Pancreas (tissue), 10 donors: ENCODE results near the gene PITPNM3. TPM values are rescaled to one million over a fixed set of nuclear protein-coding genes. Genes with fewer than 3 reads are reported as not detected.

ENCODE experiments used
- ATAC-seq, 4 donors: fragments of 200-7000 bp; cut with Tn5 transposase; one replicate each; pipeline versions ENCODE4 v1.8.0 to v1.9.1; 2020; ENCODE audit warnings: mild to moderate bottlenecking in 4 of 4, moderate library complexity in 4 of 4
- DNase-seq, 6 donors: peaks; one replicate each; pipeline ENCODE4 v3.0.0-alpha.2; 2020
- FAIRE-seq: peaks from 2 replicates; lab custom pipeline; 2012; peaks lifted over from hg19 to GRCh38; lab: Jason Lieb, UNC
- H3K27ac ChIP-seq, 4 donors: fragments of 200-600 bp; sonication (generic); 1 replicate in 3 of 4; 2 replicates in 1 of 4; pipeline versions ENCODE4 v1.5.0 to v1.8.0; 2020
- H3K27me3 ChIP-seq, 4 donors: fragments of 200-600 bp; one replicate each; pipeline ENCODE4 v1.8.0; 2021
- H3K36me3 ChIP-seq, 3 donors: fragments of 200-600 bp; sonication (generic) in 1 of 3; one replicate each; pipeline versions ENCODE4 v1.5.0 to v1.8.0; 2020 to 2021
- H3K4me1 ChIP-seq, 3 donors: fragments of 200-600 bp; one replicate each; pipeline ENCODE4 v1.8.0; 2021
- H3K4me3 ChIP-seq, 4 donors: fragments of 200-600 bp; sonication (generic) in 2 of 4; one replicate each; pipeline versions ENCODE4 v1.5.0 to v1.8.0; 2020 to 2021
- H3K9me3 ChIP-seq, 4 donors: fragments of 200-600 bp; one replicate each; pipeline ENCODE4 v1.8.0; 2021
- WGBS, 2 donors: extraction: QIAGEN DNeasy Blood & Tissue Kit; methylation state at CpG; one replicate each; pipeline ENCODE4 v1.1.7; 2013; 5-methylcytosine and 5-hydroxymethylcytosine counted together
- intact Hi-C, 3 donors: fragments of 100-400 bp; cut with DNase I; formaldehyde crosslinking; loops; one replicate each; pipeline versions ENCODE4 v1.11.1 to v1.14.2; 2022
- polyA plus RNA-seq, 2 donors: library from polyadenylated mRNA; stranded (reverse); fragments of 200-250 nt; gene quantifications; one replicate each; pipeline ENCODE4 v1.2.3, GENCODE V29; 2013
- total RNA-seq, 6 donors: library from RNA; stranded (reverse); fragmentation: NEBNext Ultra II Directional in 4 of 6; extraction: Animal tissue kit (Norgen Biotek cat#: 25700) in 4 of 6; gene quantifications; one replicate each; pipeline versions ENCODE4 v1.2.1 to v1.2.4, GENCODE V29; 2021 to 2023
- TF ChIP-seq, protein P1 (sequence below), 4 donors: fragments of 200-600 bp; sonication (generic) in 3 of 4; IDR thresholded peaks; one replicate each; pipeline versions ENCODE4 v1.5.0 to v1.8.0; 2021; ENCODE audit warnings: antibody characterized with exemption in 4 of 4
- donor health status: healthy with polysubstance abuse.
- donor health status: DM: no; HTN: no; CAD: no; lungs with moderate emphysema.
- donor health status: DM: no; HTN: no; CAD: no.
- donor health status: control.
- donor health status: control.
- donor health status: Bipolar disorder and iron deficiency.
- donor health status: DM: yes; HTN: yes; CAD: no.
- donor health status: DM: no; HTN: no; CAD: no.
- donor health status: DM: no; HTN: no; CAD: no.
- donor health status: DM: yes; HTN: yes; CAD: no.

The PITPNM3 gene
- total and polyA plus RNA-seq, 8 donors = 0.67 to 5.1 (median 2.5) TPM

DNA sequence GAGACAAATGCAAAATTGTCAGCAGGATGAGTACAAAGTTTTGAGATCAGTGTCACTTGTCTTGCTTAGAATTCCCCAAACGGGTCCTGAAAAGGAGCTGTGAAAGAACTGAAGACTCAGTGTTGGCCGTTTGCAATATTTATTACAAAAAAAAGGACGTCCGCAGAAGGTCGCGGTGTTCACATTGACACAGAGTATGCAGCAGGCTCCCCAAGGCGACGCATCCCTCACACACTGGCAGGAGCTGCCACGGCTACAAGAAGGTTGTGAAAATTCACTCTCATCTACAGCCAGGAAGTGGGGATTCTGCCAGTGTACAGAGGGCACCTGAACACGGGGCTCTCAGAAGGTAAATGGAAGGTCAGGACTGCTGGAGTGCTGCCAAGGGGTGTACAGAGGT lies 147.6 kb downstream of the PITPNM3 start:
- Histone ChIP-seq H3K27ac (no peak overlapping the region), H3K4me3 (no peak overlapping the region), H3K4me1 (no peaks in the 10 kb centered on the region), H3K27me3 (no peaks in the 10 kb centered on the region), H3K36me3 (no peaks in the 10 kb centered on the region), H3K9me3 (no peaks in the 10 kb centered on the region)
- DNase-seq (peak in 1 of 6 donors; percentile 42), FAIRE-seq (no peak), ATAC-seq (no peak)
- 34 to 39% methylated on average over 10 of the region's 10 CpGs for WGBS, 2 donors
- TF ChIP-seq, protein P1, sequence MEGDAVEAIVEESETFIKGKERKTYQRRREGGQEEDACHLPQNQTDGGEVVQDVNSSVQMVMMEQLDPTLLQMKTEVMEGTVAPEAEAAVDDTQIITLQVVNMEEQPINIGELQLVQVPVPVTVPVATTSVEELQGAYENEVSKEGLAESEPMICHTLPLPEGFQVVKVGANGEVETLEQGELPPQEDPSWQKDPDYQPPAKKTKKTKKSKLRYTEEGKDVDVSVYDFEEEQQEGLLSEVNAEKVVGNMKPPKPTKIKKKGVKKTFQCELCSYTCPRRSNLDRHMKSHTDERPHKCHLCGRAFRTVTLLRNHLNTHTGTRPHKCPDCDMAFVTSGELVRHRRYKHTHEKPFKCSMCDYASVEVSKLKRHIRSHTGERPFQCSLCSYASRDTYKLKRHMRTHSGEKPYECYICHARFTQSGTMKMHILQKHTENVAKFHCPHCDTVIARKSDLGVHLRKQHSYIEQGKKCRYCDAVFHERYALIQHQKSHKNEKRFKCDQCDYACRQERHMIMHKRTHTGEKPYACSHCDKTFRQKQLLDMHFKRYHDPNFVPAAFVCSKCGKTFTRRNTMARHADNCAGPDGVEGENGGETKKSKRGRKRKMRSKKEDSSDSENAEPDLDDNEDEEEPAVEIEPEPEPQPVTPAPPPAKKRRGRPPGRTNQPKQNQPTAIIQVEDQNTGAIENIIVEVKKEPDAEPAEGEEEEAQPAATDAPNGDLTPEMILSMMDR (IDR thresholded peaks at IDR 0.05) = no peak
- intact Hi-C loops = no loop called here

DNA sequence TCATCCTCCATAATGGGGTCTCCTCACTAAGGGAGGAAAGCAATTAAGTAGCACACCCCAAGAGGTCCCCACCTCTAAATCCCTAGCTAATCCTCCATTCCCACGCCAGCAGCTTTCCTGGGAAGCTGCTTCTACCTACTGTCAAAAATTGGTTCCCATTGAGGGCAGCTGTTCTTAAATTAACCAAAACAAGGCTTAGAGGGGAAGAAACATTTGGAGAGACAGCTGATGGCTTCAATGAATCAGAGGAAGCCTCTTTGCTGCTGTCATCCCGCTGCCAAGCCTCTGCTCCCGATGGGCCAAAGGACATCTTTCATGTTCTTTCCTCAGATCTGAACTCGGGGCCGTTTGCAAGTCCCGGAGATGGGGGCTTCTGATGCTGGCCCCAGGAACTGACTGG lies 148.1 kb downstream of the PITPNM3 start:
- FAIRE-seq (no peak), DNase-seq (peak in 1 of 6 donors; percentile 21), ATAC-seq (no peak)
- Histone ChIP-seq H3K27ac (no peak overlapping the region), H3K4me3 (no peak overlapping the region), H3K36me3 (no peaks in the 10 kb centered on the region), H3K27me3 (no peaks in the 10 kb centered on the region), H3K4me1 (no peaks in the 10 kb centered on the region), H3K9me3 (no peaks in the 10 kb centered on the region)
- intact Hi-C loops = no loop called here
- TF ChIP-seq, protein P1 (IDR thresholded peaks at IDR 0.05) = no peak
- WGBS, 2 donors = 47 to 62% methylated on average over 6 of the region's 6 CpGs

DNA sequence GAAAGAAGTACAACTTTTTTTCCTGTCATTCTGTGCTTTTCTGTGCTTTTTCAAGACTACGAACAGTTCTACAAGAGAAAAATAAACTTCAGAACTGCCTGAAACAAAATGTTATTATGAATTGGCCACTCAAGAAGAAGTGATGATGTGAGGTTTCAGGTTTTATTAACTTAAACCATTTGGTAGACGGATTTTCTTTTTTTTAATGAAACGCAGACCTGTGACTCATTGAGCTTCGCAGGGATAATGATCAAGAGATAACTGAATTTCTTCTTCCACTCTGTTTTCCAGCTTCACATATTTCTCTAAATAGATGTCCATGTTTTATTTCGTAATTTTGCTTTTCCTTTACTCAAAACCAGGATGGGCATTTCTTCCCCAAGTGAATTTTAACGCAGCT lies 154.1 kb downstream of the PITPNM3 start:
- ATAC-seq (no peak), FAIRE-seq (no peak), DNase-seq (no peak)
- H3K36me3 ChIP-seq = no peaks in the 10 kb centered on the region
- H3K27ac ChIP-seq = no peak overlapping the region
- H3K9me3 ChIP-seq = no peaks in the 10 kb centered on the region
- TF ChIP-seq, protein P1 (IDR thresholded peaks at IDR 0.05) = no peak
- no peak overlapping the region for H3K4me3 ChIP-seq
- intact Hi-C loops = no loop called here
- H3K27me3 ChIP-seq = no peaks in the 10 kb centered on the region
- 61 to 71% methylated on average over 6 of the region's 6 CpGs for WGBS, 2 donors
- no peaks in the 10 kb centered on the region for H3K4me1 ChIP-seq

Other genes with a start within 250 kb of the PITPNM3 start
- not detected for gene AIPL1, start 121.4 kb downstream of the PITPNM3 start, total RNA-seq
- under 1 TPM in 1 of 2 donors, not detected in 1; 0.04 TPM for gene AIPL1, start 121.4 kb downstream of the PITPNM3 start, polyA plus RNA-seq
- under 1 TPM in 3 of 6 donors, not detected in 3; 0.12 to 0.50 (median 0.16) TPM for gene PIMREG, start 112.1 kb downstream of the PITPNM3 start, total RNA-seq
- under 1 TPM in 1 of 2 donors, not detected in 1; 0.09 TPM for gene PIMREG, start 112.1 kb downstream of the PITPNM3 start, polyA plus RNA-seq
- gene KIAA0753, start 84.2 kb upstream of the PITPNM3 start, total RNA-seq = 10 to 100 TPM in 1 of 6 donors, 1 to 10 TPM in 5; 4.6 to 10.6 (median 6.0) TPM
- gene KIAA0753, start 84.2 kb upstream of the PITPNM3 start, polyA plus RNA-seq = 1 to 10 TPM; 4.4 to 6.4 TPM
- gene TXNDC17, start 84.5 kb upstream of the PITPNM3 start, total RNA-seq = 10 to 100 TPM; 24.6 to 37.4 (median 31.5) TPM
- 10 to 100 TPM; 77.7 to 81.1 TPM for gene TXNDC17, start 84.5 kb upstream of the PITPNM3 start, polyA plus RNA-seq
- 1 to 10 TPM; 2.2 to 7.5 (median 5.6) TPM for gene MED31, start 95.0 kb upstream of the PITPNM3 start, total RNA-seq
- gene MED31, start 95.0 kb upstream of the PITPNM3 start, polyA plus RNA-seq = 10 to 100 TPM in 1 of 2 donors, 1 to 10 TPM in 1; 7.0 to 14.5 TPM
- 1 to 10 TPM in 5 of 6 donors, under 1 TPM in 1; 0.91 to 2.7 (median 2.2) TPM for gene C17orf100, start 95.2 kb upstream of the PITPNM3 start, total RNA-seq
- 1 to 10 TPM; 3.3 to 5.8 TPM for gene C17orf100, start 95.2 kb upstream of the PITPNM3 start, polyA plus RNA-seq
- under 1 TPM in 2 of 6 donors, not detected in 4; 0.34 to 0.47 TPM for gene SLC13A5, start 156.8 kb upstream of the PITPNM3 start, total RNA-seq
- gene SLC13A5, start 156.8 kb upstream of the PITPNM3 start, polyA plus RNA-seq = under 1 TPM; 0.15 to 0.16 TPM
- 10 to 100 TPM in 2 of 6 donors, 1 to 10 TPM in 4; 1.5 to 13.1 (median 4.1) TPM for gene XAF1, start 199.5 kb upstream of the PITPNM3 start, total RNA-seq
- 10 to 100 TPM; 11.8 to 12.8 TPM for gene XAF1, start 199.5 kb upstream of the PITPNM3 start, polyA plus RNA-seq
- gene FBXO39, start 219.7 kb upstream of the PITPNM3 start, total RNA-seq = under 1 TPM in 1 of 6 donors, not detected in 5; 0.28 TPM
- gene FBXO39, start 219.7 kb upstream of the PITPNM3 start, polyA plus RNA-seq = under 1 TPM in 1 of 2 donors, not detected in 1; 0.21 TPM